Cortex of kidney (tissue), 1 donor: ENCODE data around the gene CCDC14.
"Not testable (repeated sequence)": the region's sequence is repeated elsewhere in the genome, so short reads cannot be mapped to it uniquely, and the experiment has no call there.

Experiments
- DNase-seq: peaks from one replicate; lab custom pipeline; 2025; lab: John Stamatoyannopoulos, UW

CCDC14 gene

DNA sequence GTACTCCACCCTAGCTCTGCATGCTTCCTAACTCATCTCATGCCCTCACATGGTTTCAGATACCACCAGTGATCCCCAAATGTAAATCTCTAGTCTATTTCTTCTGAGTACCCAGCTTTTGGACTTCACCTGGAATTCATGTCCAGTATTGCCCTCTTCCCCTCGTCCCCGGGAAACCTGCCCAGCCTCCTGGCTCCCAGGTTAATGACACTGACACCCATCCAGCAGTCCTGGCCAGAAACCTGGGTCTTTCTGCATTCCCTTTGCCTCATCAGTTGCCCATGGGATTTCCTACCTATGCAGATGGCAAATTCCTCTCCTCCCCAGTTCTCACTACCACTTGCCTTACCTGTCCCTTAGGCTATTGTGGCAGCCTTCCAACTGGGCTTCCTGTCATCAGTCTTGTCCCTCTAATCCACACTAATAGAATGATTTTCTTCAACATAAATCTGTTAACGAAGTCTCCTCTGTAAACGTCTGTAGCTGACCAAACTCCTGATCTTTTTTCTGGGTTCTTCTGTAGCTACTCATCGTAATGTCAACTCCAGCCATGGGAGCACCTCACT, 61.6 kb downstream of the CCDC14 start:
- DNase-seq, result no peak

DNA sequence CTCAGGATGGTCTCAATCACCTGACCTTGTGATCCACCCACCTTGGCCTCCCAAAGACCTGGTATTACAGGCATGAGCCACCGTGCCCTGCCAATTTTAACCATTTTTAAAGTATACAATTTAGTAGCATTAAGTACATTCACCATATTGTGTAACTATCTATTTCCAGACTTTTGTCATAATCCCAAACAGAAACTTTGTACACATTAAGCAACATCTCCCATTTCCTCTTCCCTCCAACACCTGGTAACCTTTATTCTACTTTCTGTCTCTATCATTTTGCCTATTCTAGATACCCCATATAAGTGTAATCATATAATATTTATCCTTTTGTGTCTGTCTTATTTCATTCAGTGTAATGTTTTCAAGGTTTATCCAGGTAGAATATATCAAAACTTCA, 68.0 kb downstream of the CCDC14 start:
- no peak for DNase-seq

DNA sequence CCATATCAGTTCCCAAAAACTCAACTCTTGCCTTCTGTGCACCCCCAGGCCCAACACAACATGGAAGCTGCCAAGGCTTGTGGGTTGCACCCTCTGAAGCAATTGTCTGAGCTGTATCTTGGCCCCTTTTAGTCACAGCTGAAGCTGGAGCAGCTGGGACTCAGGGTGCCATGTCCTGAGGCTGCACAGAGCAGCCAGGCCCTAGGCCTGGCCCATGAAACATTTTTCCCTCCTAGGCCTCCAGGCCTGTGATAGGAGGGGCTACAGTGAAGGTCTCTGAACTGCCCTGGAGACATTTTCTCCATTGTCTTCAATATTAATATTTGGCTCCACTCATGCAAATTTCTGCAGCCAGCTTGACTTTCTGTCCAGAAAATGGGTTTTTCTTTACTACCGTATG, 68.8 kb downstream of the CCDC14 start:
- no peak for DNase-seq

DNA sequence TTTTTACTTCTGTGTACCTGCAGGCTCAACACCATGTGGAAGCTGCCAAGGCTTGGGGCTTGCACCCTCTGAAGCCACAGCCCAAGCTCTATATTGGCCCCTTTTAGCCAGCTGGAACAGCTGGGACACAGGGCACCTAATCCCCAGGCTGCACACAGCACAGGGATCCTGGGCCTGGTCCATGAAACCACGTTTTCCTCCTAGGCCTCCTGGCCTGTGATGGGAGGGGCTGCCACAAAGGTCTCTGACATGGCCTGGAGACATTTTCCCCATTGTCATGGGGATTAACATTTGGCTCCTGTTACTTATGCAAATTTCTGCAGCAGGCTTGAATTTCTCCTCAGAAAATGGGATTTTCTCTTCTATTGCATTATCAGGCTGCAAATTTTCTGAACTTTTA, 70.0 kb downstream of the CCDC14 start:
- DNase-seq, result not testable (repeated sequence)

DNA sequence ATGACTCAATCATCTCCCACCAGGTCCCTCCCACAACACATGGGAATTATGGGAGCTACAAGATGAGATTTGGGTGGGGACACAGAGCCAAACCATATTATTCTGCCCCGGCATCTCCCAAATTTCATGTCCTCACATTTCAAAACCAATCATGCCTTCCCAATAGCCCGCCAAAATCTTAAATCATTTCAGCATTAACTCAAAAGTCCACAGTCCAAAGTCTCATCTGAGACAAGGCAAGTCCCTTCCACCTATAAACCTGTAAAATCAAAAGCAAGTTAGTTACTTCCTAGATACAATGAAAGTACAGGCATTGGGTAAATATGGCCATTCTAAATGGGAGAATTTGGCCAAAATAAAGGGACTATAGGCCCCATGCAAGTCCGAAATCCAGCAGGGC, 70.9 kb downstream of the CCDC14 start:
- not testable (repeated sequence) for DNase-seq

DNA sequence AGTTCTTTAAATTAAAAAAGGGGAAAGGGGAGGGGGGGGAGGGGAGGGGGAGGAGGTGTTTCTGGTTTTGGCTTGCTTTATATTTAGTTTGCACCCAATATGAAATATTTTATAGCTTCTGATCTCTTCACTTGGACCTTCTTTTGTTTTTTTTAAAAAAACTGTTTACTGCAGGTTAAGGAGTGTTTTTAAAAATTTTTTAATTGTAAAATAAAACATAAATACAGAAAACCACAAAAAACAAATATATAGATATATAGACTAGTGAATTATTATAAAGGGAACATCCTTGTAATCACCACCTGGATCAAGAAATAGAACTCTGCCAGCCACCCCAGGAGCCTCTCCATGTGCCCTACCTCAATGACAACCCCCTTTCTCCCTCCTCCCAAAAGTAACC, 76.0 kb downstream of the CCDC14 start:
- no peak for DNase-seq

DNA sequence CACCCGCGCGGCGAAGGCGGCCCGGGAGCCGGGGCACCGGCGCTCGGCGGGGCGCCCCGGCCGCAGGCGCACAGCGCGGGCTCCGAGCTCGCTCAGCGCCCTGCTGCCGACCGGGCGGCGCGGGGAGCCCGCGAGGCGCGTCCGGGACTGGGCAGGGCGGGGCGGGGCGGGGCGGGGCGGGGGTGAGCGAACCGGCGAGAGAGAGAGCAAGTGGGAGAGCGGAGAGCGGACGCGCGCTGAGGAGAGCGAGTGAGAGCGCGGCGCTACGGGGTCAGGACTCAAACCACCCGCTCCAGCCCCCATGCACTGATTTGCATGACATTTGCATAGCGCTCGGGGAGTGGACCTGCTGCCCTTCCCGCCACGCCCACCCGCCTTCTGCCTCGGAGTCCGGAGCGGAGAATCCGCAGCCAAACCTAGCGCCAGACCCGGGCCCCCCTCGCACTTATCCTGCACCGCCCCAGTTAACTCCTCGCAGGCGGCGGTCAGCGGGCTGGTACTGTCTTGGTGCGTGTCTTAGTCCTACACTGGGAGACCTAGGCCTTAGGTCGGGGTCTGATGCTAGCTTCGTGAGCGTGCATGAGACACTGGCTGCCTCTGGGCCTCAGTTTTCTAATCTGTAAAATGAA, 76.7 kb downstream of the CCDC14 start, which contains the start of gene MYLK:
TSS of gene MYLK (minus strand) at position 130 of the 629 bp plus-strand sequence. CDS start 90,491 bp downstream, outside the sequence.
- no peak for DNase-seq

DNA sequence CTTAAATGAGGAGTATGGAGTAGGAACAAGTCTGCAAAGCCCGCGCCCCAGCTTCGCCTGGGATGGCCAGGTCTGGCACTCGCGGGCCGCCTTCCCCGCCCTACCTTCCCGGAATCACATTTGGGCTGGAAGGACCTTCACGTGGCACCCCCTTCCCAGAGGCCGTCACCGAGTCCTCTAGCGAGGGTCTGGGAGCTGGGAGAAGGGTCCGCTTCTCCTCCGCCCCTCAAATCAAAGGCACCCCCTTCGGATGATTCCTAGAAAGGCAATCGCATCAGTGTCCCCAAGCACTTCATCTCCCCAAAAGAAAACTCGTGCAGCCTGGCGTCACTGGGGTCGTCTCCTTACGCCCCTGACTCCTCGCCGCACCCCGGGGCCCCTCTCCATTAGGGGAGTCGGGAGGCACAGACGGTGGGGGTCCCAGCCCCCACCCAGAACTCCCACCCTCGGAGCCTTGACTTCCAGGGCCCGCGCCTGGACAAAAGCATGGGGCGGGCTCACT, 77.3 kb downstream of the CCDC14 start:
- DNase-seq, result no peak

DNA sequence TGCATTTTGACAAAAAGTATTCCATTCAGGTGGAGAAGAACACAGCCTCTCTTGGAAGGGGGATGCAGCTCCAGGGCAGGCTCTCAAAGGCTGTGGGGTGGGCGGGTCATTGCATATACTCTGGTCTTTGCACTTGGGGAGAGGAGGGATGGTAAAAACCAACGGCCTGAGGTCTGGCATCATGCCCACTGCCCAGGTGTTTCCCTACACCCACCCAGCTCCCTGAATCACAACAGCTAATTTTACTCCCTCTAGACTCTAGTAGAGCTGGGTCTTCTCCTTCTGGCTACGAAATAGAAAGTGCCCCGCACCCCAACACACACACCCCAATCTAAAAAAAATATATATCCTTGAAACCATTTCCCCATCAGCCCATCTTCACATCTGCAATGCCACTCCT, 77.9 kb downstream of the CCDC14 start:
- no peak for DNase-seq

DNA sequence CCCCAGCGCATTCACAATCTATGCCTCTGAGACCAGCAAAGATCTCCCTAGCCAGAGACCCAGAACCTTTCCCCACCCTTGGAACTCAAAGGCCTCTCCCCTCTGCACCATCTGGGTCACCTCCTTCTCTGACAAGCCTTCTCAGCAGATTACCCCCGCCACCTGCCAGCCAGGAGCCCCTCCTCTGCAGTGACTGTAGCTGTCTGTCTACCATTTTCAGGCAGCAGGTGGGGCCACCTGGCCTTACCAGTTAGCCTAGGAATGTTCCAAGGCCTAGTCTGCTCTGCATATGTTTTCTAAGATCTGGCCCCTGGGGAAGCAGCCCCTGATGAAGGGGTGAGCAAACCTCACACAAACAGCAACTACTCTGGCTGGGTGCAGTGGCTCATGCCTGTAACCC, 79.3 kb downstream of the CCDC14 start:
- DNase-seq, result no peak

DNA sequence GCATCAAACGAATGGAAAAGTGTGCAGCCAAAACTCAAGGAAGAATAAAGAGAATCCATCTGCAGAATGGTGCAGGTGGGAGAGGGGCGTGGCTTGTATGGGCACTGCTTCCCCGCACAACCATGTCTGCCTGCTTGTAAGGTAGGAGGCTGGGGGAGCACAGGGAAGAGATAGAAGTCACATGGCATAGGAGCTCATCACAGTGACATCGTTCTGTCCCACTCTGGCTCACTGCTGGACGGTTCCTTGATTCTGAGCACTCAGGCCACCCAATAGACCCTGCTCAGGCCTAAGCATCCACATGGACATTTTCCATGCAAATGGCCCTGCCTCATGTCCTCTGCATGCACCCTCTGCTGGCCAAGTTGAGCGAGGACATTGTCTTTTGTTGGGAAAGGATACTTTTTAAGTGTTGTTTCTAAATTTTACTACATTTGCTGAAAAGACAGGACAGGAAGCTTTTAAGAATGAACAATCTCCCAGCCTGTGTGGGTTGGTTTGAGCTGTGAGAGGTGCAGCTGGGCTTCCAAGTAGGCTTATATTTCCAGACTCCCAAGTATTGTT, 79.9 kb downstream of the CCDC14 start:
- no peak for DNase-seq

DNA sequence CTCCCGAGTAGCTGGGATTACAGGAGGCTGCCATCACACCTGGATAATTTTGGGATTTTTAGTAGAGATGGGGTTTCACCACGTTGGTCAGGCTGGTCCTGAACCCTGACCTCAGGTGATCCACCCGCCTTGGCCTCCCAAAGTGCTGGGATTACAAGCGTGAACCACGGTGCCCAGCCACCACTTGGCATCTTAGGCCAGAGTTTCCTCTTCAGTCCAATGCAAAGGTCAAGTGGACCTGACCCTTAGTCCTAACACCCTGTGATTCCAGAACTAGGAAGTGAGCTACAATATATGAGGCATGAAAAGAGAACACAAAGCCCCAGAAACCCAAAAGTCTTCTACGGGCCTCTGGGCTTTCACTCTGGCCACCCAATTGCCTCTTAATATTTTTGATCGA, 82.2 kb downstream of the CCDC14 start:
- no peak for DNase-seq

DNA sequence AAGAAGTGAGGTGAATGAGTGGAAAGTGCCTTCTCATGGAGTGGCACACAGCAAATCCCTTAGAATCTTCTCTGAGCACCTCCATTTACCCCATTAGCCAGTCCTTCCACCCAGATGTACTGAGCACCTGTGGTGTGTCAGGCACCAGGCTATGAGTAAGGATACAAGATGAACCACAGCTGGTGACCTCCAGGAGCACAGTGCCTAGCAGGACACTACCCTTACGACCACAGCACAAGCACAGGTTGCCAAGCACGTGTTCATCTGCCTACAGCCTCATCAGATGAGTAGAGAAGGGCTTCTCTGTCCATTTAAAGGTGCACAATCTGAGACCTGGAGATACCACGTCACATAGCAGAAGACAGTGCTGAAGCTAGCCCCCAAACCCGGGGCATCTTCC, 83.1 kb downstream of the CCDC14 start:
- no peak for DNase-seq

DNA sequence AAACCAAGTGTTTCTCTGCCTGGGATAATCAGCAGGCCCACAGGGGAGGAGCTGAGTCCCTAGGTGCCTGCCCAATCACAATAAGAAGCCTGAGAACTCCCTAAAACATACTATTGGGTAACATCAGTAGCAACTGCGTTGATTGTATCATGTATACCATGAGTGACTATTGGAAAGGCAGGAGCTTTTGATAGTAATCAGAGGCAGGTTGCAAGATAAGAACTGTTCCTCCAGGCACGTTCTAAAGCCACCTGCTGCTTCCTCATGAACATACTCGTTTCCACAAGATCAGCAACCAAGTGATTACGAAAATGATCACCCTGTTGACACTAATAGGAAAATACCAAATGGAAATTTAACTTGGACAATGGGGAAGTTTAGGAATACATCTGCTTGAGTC, 83.6 kb downstream of the CCDC14 start:
- DNase-seq, result no peak

DNA sequence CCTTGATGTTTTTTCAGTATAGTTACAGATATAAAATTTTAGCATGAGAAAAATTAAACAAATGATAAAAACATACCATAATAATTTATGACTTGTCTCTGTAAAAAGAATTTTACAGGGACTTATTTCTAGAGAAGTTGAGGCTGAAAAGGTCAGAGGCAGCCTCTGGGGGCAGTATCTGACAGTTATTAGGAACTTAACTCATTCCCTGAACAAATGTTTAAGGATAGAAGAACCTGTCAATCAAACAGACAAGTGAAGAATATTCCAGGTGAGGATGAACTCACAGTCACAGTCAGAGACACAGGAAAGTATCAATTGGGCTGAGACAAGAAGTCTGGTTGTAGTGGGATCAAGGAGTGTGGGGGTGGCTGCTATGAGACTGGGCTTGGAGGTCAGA, 84.2 kb downstream of the CCDC14 start:
- DNase-seq, result no peak

DNA sequence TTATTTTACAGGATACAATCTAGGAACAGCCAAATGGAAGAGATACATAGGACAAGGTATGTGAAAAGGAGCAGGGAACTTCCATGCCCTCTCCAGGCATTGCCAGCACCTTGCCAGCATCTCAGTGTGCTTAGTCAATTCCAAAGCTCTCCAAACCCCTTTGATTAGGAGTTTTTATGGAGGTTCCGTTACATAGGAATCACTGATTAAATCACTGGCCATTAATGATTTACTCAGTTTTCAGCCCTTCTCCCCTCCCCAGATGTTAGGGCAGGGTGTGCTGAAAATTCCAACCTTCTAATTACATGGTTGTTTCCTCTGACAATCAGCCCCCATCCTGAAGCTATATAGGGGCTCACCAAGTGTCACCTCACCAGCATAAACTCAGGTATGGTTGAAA, 88.4 kb downstream of the CCDC14 start:
- no peak for DNase-seq

DNA sequence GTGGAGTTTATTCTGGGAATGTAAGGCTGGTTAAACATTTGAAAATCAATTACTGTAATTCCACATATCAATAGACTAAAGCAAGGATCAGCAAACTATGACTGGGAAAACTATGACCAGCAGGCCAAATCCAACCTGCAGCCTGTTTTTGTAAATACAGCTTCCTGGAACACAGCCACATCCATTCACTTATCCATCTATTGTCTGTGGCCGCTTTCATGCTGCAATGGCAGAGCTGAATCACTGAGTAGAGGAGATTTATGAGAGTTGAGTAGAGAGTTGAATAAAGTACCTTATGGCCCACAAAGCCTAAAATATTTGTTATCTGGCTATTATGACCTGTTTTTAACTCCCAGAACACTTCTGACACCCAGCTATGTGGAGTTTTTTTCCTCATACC, 89.1 kb downstream of the CCDC14 start:
- DNase-seq, result no peak

DNA sequence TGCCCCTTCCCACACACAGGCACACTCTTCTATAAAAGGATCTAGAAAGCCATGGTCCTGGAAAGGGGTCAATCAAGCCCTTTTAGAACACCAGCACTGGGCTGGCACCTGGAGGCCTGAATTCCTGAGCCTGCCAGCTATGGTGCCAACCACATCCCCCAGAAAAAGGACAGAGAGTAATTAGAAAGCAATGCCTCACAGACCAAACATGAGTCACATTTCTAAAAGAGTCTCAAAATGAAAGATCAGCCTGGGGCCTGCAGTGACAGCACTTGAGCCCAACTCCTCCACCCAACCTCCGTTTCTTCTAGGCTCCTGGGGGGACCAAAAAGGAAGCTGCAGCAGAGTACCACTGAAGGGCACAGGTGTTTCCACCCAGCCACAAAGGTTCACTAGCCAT, 91.0 kb downstream of the CCDC14 start:
- DNase-seq, result no peak

DNA sequence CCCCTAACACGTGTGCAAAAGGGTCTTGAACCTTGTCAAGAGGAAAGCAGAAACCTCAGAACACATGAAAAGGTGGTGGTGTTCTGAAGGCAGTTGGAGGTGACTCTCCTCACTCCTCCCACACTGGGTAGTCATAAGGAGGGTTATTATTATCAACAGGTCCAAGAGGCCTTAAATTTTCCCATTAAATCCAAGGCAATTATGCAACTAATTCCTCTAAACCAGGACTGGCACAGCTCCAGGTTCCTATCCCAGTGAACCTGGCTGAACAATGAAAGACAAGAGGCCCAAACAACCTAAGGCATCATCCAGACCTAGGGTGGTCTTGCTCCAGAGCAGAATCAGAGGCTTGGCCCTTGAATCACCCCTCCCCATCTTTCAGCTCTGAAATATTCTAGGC, 91.9 kb downstream of the CCDC14 start:
- no peak for DNase-seq

DNA sequence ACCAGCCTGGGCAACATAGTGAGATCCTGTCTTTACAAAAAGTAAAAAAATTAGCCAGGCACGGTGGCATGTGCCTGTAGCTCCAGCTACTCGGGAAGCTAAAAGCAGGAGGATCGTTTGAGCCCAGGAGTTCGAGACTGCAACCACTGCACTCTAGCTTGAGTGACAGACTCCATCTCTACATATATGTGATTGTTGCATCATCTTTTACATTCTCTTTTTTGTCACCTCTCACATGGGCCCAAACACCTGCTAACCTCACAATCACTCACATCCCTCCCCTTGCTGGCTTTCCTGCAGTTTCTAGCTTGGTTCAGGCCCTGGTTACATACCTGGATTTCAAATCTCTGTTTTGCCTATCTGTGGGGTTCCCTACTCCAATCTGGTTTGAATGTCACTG, 96.3 kb downstream of the CCDC14 start:
- no peak for DNase-seq
